HG02884 (cell line): Measurements from ENCODE around the gene KRTAP10-9.
"Not testable (repeated sequence)": the region's sequence is repeated elsewhere in the genome, so short reads cannot be mapped to it uniquely, and the experiment has no call there.

ENCODE experiments used
- ATAC-seq: cut with Tn5 transposase; IDR thresholded peaks from one replicate; pipeline ENCODE4 v1.9.1; 2021; ENCODE audit warnings: mild to moderate bottlenecking, moderate library complexity; ENCODE audit not compliant: unreplicated experiment

Gene KRTAP10-9

GRCh38 chr21:44658541-44658910 is 31.6 kb downstream of the KRTAP10-9 start:
- no peak for ATAC-seq

DNA sequence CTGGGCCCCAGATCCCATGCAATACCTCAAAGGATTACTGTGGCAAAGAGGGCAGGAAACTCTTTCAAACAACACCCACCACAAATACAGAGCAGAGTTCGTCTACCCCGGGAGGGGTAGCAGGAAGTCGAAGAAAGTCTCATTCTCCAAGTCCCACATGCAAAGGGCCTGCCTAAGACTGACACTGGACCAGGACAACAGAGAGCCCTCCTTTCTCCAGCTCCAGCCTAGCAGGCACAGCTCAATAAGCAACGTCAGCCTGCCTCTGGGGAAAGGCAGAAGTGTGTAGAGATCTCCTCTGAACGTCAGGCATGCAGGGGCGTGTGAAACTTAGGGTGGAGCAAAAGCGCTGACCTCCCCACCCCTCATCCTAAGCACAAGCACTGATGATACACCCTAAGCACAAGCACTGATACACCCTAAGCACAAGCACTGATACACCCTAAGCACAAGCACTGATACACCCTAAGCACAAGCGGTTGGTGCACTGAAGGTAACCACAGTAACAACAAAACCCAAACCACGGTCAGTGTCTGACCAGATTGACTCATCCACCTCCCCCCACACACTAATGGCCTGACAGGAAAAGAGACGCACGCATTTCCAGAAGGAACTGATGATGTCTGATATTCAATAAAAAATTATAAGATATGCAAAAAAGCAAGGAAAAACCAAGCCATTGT is 32.2 kb downstream of the KRTAP10-9 start:
- ATAC-seq: no peak

- not testable (repeated sequence) for ATAC-seq
Observed at GRCh38 chr21:44661567-44661966, 34.7 kb downstream of the KRTAP10-9 start.

GRCh38 chr21:44664691-44665090 is 37.8 kb downstream of the KRTAP10-9 start:
- no peak for ATAC-seq

GRCh38 chr21:44666401-44667320 is 39.8 kb downstream of the KRTAP10-9 start, which contains the start of gene KRTAP12-2:
Gene KRTAP12-2, minus strand, starts transcription at chr21:44666927. Its CDS starts 41 bp downstream, at chr21:44666886.
- no peak for ATAC-seq

GRCh38 chr21:44667612-44668011 is 40.7 kb downstream of the KRTAP10-9 start:
- ATAC-seq: no peak

- no peak for ATAC-seq
Observed at GRCh38 chr21:44670642-44671432, 43.9 kb downstream of the KRTAP10-9 start.

DNA sequence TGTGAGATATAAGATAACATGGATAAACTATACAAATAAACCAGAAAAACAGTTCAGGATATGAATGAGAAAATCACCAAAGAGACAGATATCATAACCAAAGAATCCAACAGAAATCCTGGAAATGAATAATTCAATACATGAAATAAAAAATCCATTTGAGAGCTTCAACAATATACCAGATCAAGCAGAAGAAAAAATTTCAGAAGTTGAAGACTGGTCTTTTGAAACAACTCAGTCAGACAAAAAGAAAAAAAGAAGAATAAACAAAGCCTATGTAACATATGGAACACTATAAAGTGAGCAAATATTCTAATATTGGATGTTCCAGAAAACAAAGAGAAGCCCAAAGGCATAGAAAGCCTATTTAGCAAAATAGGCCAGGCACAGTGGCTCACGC is 45.0 kb downstream of the KRTAP10-9 start:
- no peak for ATAC-seq

- no peak for ATAC-seq
Observed at GRCh38 chr21:44677881-44678280, 51.0 kb downstream of the KRTAP10-9 start.
